MCF 10A (cell line): ENCODE measurements around the gene PROC. TPM values are rescaled to one million over a fixed set of nuclear protein-coding genes. Genes with fewer than 3 reads are reported as not detected.

Experiments used
- Bru-seq: library from RNA; stranded (reverse); fragments of 400-500 nt; gene quantifications from one replicate; lab custom pipeline; 2021; lab: Mats Ljungman, UMichigan
- BruChase-seq, 2 experiments: library from RNA; stranded (reverse); fragments of 400-500 nt; gene quantifications; one replicate each; lab custom pipeline; 2021; lab: Mats Ljungman, UMichigan
- BruUV-seq: library from RNA; stranded (reverse); fragments of 400-500 nt; replicated peaks from 2 replicates; lab custom pipeline; 2021; lab: Mats Ljungman, UMichigan
- CTCF ChIA-PET: fragments of 300-600 bp; sonication (Branson Sonifier 250); formaldehyde crosslinking; extraction: SDS; loops from one replicate; lab custom pipeline; 2021; ENCODE audit warnings: antibody characterized with exemption, inconsistent platforms; lab: Yijun Ruan, JAX
- POLR2A ChIA-PET: fragments of 300-600, 350-650 bp; sonication (Branson Sonifier 250); formaldehyde crosslinking; extraction: SDS; loops from one replicate; lab custom pipeline; 2020; ENCODE audit warnings: antibody characterized with exemption, inconsistent platforms; lab: Yijun Ruan, JAX
- DNase-seq: peaks from one replicate; pipeline ENCODE4 v3.0.0-alpha.2; 2018; ENCODE audit not compliant: unreplicated experiment
- H3K27ac Mint-ChIP-seq: one replicate; pipeline ENCODE4 v1.8.0; 2022; ENCODE audit warnings: mild to moderate bottlenecking, low read depth, mixed read lengths; ENCODE audit not compliant: unreplicated experiment
- H3K27me3 Mint-ChIP-seq: one replicate; pipeline ENCODE4 v1.8.0; 2022; ENCODE audit warnings: mixed read lengths; ENCODE audit not compliant: insufficient read depth, unreplicated experiment
- H3K36me3 Mint-ChIP-seq: one replicate; pipeline ENCODE4 v1.8.0; 2022; ENCODE audit warnings: mild to moderate bottlenecking, moderate library complexity, mixed read lengths; ENCODE audit not compliant: insufficient read depth, unreplicated experiment
- H3K4me1 Mint-ChIP-seq: one replicate; pipeline ENCODE4 v1.8.0; 2022; ENCODE audit warnings: mixed read lengths; ENCODE audit not compliant: insufficient read depth, unreplicated experiment
- H3K4me3 Mint-ChIP-seq: one replicate; pipeline ENCODE4 v1.8.0; 2022; ENCODE audit warnings: mild to moderate bottlenecking, moderate library complexity, mixed read lengths; ENCODE audit not compliant: unreplicated experiment
- H3K9me3 Mint-ChIP-seq: one replicate; pipeline ENCODE4 v1.8.0; 2022; ENCODE audit warnings: mixed read lengths; ENCODE audit not compliant: unreplicated experiment
- CTCF ChIP-seq: fragments of 200-600 bp; IDR thresholded peaks from one replicate; pipeline ENCODE4 v1.8.0; 2022; ENCODE audit warnings: antibody characterized with exemption, mild to moderate bottlenecking; ENCODE audit not compliant: unreplicated experiment
- intact Hi-C: fragments of 100-400 bp; cut with micrococcal nuclease; formaldehyde crosslinking; loops from 2 replicates; pipeline ENCODE4 v1.14.1; 2022
- long read RNA-seq: library from polyadenylated mRNA; stranded (forward); transcript quantifications from one replicate; pipeline ENCODE4 v2.0.0, GENCODE V29; 2022
- total RNA-seq: library from RNA; stranded (reverse); gene quantifications from 2 replicates; pipeline ENCODE4 v1.2.3, GENCODE V29; 2022

Gene PROC
- total RNA-seq (not detected in 2 replicates), Bru-seq, nascent RNA (not detected), BruChase-seq, experiment 1, labeled RNA remaining after a 6-hour chase (not detected), BruChase-seq, experiment 2, labeled RNA remaining after a 2-hour chase (not detected)
- long read RNA-seq: 0 reads

DNA sequence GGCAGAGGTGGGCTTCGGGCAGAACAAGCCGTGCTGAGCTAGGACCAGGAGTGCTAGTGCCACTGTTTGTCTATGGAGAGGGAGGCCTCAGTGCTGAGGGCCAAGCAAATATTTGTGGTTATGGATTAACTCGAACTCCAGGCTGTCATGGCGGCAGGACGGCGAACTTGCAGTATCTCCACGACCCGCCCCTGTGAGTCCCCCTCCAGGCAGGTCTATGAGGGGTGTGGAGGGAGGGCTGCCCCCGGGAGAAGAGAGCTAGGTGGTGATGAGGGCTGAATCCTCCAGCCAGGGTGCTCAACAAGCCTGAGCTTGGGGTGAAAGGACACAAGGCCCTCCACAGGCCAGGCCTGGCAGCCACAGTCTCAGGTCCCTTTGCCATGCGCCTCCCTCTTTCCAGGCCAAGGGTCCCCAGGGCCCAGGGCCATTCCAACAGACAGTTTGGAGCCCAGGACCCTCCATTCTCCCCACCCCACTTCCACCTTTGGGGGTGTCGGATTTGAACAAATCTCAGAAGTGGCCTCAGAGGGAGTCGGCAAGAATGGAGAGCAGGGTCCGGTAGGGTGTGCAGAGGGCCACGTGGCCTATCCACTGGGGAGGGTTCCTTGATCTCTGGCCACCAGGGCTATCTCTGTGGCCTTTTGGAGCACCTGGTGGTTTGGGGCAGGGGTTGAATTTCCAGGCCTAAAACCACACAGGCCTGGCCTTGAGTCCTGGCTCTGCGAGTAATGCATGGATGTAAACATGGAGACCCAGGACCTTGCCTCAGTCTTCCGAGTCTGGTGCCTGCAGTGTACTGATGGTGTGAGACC is at the start of gene PROC:
Gene PROC (plus strand): TSS at position 128 of the 812 bp plus-strand sequence. CDS start 1,516 bp downstream, outside the sequence.
- DNase-seq: no peak
- BruUV-seq: no TSS peak
- no peak for TF ChIP-seq CTCF
- no peak within 1 kb of the TSS for H3K4me3 Mint-ChIP-seq
- intact Hi-C loops: loop anchor here (5.0 kb wide), 1 partner anchor 61 kb away; no protein-coding TSS in a partner anchor
- ChIA-PET CTCF (interaction anchor here (0.7 kb wide), 1 partner anchor 30 kb away, joined by 3 read pairs; no protein-coding TSS in a partner anchor), POLR2A (interaction anchor here (0.6 to 5.7 kb wide), 4 partner anchors 32 to 94 kb away, joined by 3 to 40 read pairs (median 4); no protein-coding TSS in a partner anchor)
- peaks cover 16% of the 10 kb centered on the region for H3K27me3 Mint-ChIP-seq
- peaks cover 17% of the 10 kb centered on the region for H3K4me1 Mint-ChIP-seq
- no peaks in the 10 kb centered on the region for H3K9me3 Mint-ChIP-seq
- no peak within 1 kb of the TSS for H3K27ac Mint-ChIP-seq
- H3K36me3 Mint-ChIP-seq: no peaks in the 10 kb centered on the region

GRCh38 chr2:127370010-127370409 is 48.2 kb upstream of the PROC start:
- H3K27ac Mint-ChIP-seq: no peak overlapping the region
- H3K4me1 Mint-ChIP-seq: no peaks in the 10 kb centered on the region
- H3K36me3 Mint-ChIP-seq: peaks cover 6% of the 10 kb centered on the region
- no TSS peak for BruUV-seq
- H3K27me3 Mint-ChIP-seq: no peaks in the 10 kb centered on the region
- intact Hi-C loops: no loop called here
- DNase-seq: no peak
- ChIA-PET POLR2A (no interaction called here), CTCF (interaction anchor here (0.6 to 1.5 kb wide), 4 partner anchors 8 to 109 kb away, joined by 3 to 4 read pairs (median 3); no protein-coding TSS in a partner anchor)
- H3K4me3 Mint-ChIP-seq: no peak overlapping the region
- no peak for TF ChIP-seq CTCF
- H3K9me3 Mint-ChIP-seq: peaks cover 10% of the 10 kb centered on the region

DNA sequence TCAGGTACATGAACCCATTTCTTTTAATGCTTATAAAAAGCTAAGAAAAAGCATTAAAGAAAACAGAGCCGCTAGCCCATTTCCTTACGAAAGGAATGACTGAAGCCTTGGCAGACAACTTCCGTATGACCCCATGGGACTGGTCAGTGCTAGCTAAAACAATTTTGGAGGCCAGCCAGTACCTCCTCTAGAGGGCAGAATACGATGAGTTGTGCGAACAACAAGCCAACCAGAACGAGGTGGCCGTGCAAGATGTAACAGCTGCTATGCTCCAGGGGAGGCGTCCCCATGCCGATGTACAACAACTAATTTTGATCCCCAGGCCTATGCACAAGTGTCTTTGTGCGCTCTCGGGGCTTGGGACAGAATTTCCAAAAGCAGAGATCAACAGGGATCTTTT is 47.2 kb upstream of the PROC start:
- Mint-ChIP-seq H3K27me3 (no peaks in the 10 kb centered on the region), H3K4me1 (no peaks in the 10 kb centered on the region), H3K4me3 (no peak overlapping the region), H3K9me3 (peaks cover 10% of the 10 kb centered on the region), H3K27ac (no peak overlapping the region), H3K36me3 (peaks cover 6% of the 10 kb centered on the region)
- no peak for DNase-seq
- intact Hi-C loops: no loop called here
- BruUV-seq: no TSS peak
- CTCF ChIA-PET: interaction anchor here (0.6 to 1.5 kb wide), 4 partner anchors 9 to 223 kb away, joined by 3 to 4 read pairs (median 3); no protein-coding TSS in a partner anchor
- POLR2A ChIA-PET: no interaction called here
- TF ChIP-seq CTCF: no peak
